GM06990 (cell line): ENCODE data around the gene SMPD4.
"Not testable (repeated sequence)": the region's sequence is repeated elsewhere in the genome, so short reads cannot be mapped to it uniquely, and the experiment has no call there.

Experiments
- DNase-seq: peaks from one replicate; pipeline ENCODE4 v3.0.0-alpha.2; 2011; ENCODE audit not compliant: insufficient read length; ENCODE audit errors: extremely low read depth
- H3K27me3 ChIP-seq: replicated peaks from 2 replicates; pipeline ENCODE4 v1.6.0; 2011; ENCODE audit warnings: low read length; ENCODE audit not compliant: control insufficient read depth, insufficient read depth
- H3K36me3 ChIP-seq: 2 replicates; pipeline ENCODE4 v1.5.1; 2011; ENCODE audit warnings: low read length; ENCODE audit not compliant: control insufficient read depth, insufficient read depth
- H3K4me3 ChIP-seq: replicated peaks from 2 replicates; pipeline ENCODE4 v1.5.1; 2011; ENCODE audit warnings: low read depth, mild to moderate bottlenecking, control low read depth, low read length
- TF ChIP-seq, protein P1 (sequence below): IDR thresholded peaks from 2 replicates; pipeline ENCODE4 v1.5.1; 2011; ENCODE audit warnings: low read length, control low read depth, mild to moderate bottlenecking, inconsistent platforms; ENCODE audit not compliant: insufficient read depth, poor library complexity, severe bottlenecking

Gene SMPD4

DNA sequence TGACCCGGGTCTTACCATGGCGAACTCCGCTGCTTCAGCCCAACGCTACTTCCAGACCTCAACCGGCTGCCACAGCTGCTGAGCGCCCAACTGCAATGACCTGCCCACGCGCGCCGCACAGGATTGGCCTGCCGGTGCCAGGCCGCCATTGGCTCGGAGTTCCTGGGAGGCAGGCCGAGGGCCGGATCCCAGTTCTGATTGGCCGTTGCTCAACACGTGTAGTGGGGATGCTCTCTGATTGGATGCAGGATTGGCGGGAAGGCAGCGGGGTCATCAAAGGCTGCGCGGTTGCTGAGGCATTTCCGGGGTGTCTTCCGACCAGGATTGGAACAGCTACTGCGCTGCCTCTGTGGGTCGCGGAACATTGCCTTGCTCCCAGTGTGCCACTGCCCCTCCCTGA lies 16.9 kb upstream of the SMPD4 start, which contains the start of gene TUBA3E:
TUBA3E (minus strand) TSS at position 97 of the 400 bp plus-strand sequence; CDS start at position 18, 79 bp downstream.
- TF ChIP-seq, protein P1, sequence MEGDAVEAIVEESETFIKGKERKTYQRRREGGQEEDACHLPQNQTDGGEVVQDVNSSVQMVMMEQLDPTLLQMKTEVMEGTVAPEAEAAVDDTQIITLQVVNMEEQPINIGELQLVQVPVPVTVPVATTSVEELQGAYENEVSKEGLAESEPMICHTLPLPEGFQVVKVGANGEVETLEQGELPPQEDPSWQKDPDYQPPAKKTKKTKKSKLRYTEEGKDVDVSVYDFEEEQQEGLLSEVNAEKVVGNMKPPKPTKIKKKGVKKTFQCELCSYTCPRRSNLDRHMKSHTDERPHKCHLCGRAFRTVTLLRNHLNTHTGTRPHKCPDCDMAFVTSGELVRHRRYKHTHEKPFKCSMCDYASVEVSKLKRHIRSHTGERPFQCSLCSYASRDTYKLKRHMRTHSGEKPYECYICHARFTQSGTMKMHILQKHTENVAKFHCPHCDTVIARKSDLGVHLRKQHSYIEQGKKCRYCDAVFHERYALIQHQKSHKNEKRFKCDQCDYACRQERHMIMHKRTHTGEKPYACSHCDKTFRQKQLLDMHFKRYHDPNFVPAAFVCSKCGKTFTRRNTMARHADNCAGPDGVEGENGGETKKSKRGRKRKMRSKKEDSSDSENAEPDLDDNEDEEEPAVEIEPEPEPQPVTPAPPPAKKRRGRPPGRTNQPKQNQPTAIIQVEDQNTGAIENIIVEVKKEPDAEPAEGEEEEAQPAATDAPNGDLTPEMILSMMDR: no peak
- DNase-seq: no peak
- H3K36me3 ChIP-seq: no peaks in the 10 kb centered on the region
- no peaks in the 10 kb centered on the region for H3K27me3 ChIP-seq
- H3K4me3 ChIP-seq: no peak within 1 kb of the TSS

DNA sequence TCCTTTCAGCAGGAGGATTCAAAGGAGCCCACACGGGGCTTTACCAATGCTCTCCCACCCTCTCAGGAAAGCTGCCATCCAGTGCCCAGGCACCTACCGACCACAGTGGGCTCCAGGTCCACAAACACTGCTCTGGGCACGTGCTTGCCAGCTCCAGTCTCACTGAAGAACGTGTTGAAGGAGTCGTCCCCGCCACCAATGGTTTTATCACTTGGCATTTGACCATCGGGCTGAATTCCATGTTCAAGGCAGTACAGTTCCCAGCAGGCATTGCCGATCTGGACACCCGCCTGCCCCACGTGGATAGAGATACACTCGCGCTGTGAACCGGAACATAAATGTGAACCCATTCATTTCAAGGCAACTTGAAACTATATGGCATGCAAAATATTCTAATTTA lies 14.7 kb upstream of the SMPD4 start:
- H3K4me3 ChIP-seq, H3K36me3 ChIP-seq, DNase-seq, H3K27me3 ChIP-seq: not testable (repeated sequence)

DNA sequence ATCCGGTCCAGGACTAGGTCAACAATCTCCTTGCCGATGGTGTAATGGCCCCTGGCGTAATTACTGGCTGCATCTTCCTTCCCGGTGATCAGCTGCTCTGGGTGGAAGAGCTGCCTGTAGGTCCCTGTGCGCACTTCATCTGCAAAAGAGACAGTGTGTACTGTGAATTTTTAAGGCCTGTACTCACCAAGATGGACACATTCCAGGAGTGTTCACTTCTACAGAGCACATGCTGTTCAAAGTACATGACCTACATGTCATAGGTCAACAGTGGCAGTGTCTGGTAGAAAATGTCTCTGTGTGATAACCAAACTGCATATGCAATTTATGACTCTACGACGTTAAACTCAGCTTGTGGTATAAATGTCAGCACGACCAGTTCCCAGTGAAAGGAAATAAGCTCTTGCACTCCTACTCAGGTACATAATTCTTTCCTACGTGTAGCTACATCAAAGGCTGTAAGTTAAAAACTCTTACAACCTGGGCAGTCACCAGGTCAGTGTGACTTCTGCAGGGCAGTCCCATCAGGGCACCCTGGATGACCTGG lies 13.8 kb upstream of the SMPD4 start:
- H3K4me3 ChIP-seq, DNase-seq, H3K36me3 ChIP-seq, H3K27me3 ChIP-seq: not testable (repeated sequence)

DNA sequence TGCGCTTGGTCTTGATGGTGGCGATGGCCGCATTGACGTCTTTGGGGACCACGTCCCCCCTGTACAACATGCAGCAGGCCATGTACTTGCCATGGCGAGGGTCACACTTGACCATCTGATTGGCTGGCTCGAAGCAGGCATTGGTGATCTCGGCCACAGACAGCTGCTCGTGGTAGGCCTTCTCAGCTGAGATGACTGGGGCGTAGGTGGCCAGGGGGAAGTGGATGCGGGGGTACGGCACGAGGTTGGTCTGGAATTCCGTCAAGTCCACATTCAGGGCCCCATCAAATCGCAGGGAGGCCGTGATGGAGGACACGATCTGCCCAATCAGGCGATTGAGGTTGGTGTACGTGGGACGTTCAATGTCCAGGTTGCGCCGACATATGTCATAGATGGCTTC lies 12.4 kb upstream of the SMPD4 start:
- not testable (repeated sequence) for H3K36me3 ChIP-seq, H3K27me3 ChIP-seq, H3K4me3 ChIP-seq, DNase-seq

DNA sequence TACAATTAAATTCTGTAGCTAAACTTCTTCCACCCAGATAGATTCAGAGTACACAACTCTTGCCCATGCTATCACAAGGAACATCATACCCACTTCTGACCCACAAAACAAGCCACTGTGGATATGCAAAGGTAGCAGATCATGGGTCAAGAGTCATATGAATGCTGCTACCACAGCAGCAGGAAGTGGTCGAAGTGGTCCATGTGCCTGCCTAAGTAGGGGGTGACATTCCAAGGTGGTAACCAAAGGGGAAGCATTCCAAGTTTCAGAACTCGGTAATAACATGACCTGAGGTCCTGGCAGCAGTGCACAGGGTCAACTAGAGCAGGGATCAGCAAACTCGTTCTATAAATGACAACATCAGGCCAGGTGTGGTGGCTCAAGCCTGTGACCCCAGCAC lies 11.0 kb upstream of the SMPD4 start:
- H3K27me3 ChIP-seq, H3K36me3 ChIP-seq, DNase-seq, H3K4me3 ChIP-seq: not testable (repeated sequence)

DNA sequence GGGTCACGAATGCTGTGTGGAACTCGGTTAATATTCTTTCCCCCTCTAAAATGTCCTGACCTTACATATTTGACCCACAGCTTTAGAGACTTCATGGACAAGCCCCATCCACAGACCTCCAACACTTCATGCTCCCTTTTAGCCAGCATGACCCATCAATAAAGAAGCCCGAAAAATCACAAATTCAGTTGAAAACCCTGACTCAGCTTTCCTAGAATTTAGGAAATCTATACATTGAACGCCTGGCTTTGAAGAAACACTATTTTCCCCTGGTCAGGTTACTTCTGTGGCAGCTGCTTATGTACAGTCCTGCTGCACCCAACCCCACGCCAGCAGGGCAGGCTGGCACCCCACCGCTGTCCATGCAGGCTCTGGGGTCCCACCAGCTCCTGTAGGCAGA lies 9.9 kb upstream of the SMPD4 start:
- H3K27me3 ChIP-seq, DNase-seq, H3K36me3 ChIP-seq, H3K4me3 ChIP-seq: not testable (repeated sequence)

DNA sequence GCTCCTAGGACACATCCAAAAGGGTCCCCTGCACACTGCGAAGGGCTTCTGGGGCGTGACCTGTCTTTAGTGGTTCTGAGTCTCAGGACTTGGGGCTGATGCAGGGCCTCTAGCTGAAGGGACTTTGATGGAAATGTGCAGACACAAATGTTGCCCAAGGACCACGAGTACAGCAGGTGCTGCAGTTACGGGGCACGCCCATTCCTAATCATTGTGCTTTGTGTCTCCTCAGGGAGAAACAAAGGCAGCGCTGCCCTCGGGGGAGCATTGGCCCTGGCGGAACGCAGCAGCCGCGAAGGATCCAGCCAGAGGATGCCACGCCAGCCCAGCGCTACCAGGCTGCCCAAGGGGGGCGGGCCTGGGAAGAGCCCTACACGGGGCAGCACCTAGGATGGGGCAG lies 8.8 kb upstream of the SMPD4 start:
- no peaks in the 10 kb centered on the region; the same call in 1 of the 2 replicates for H3K36me3 ChIP-seq
- DNase-seq: no peak
- TF ChIP-seq, protein P1: no peak
- no peaks in the 10 kb centered on the region for H3K27me3 ChIP-seq
- H3K4me3 ChIP-seq: no peak overlapping the region

DNA sequence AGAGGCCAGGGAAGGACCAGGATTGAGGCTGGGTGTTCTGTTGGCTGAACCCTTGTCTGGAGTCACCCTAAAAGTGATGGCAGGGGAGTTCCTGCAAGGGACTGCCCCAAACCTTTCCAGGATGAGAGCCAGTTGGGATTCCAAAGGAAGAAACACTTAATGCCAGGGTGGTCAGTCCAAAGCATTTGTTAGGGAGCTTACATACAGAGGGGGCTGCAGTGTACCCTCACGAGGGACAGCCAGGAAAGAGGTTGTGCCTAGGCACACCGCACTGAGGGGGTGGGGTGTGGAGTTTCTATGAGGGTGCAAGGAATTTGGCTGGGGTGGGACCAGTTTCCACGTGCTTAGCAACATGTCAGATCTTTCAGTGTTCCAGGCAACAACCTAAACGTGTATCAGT lies 7.6 kb upstream of the SMPD4 start:
- DNase-seq, H3K36me3 ChIP-seq, H3K27me3 ChIP-seq, H3K4me3 ChIP-seq: not testable (repeated sequence)

DNA sequence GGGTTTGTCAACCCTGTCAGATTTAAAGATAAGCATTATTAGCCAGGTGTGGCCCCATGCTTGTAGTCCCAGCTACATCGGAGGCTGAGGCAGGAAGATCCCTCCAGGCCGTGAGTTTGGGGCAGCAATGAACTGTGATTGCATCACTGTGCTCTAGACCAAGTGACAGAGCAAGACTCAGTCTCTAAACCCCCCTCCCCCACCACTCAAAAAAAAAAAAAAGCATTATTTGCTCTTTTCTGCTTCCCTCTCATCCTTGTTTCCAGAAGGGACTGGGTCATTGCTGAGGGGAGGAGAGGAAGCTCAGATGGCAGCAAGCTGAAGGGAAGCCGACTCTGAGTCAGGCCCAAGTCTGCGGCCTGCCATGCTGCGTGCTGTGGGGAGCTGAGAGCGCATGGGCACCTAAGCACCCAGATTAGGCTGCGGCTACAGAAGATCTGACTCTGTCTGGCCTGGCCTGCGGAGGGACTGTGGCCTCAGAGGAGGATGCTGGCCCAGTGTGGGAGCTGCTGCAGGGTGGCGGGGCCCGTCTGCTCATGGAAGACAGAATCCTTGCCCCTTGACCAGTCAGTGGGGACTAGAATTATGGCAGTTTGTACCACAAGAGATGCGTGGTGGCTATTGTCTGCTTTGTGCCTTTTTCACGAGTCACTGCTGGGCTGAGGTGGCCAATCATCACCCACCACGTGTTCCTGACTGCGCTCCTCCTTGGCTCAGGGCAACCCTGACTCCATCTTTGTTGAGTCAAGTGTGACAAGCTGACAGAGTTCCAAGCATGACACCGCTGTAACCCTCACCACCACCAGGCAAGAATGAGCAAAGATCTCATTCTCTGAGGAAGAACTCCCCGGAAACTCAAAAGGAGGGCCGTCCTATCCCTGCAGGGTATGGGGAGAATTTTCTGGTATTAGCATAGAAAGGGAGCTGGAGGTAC lies 6.7 kb upstream of the SMPD4 start:
- H3K36me3 ChIP-seq, H3K27me3 ChIP-seq, DNase-seq, H3K4me3 ChIP-seq: not testable (repeated sequence)
